GM19099 (cell line): ENCODE results near the gene PI4KB.

ENCODE experiments used
- POLR2A ChIP-seq: IDR thresholded peaks from 3 replicates; pipeline ENCODE4 v1.6.1; 2011; ENCODE audit warnings: low read depth; ENCODE audit not compliant: insufficient read length; ENCODE audit errors: extremely low read depth

PI4KB gene

DNA sequence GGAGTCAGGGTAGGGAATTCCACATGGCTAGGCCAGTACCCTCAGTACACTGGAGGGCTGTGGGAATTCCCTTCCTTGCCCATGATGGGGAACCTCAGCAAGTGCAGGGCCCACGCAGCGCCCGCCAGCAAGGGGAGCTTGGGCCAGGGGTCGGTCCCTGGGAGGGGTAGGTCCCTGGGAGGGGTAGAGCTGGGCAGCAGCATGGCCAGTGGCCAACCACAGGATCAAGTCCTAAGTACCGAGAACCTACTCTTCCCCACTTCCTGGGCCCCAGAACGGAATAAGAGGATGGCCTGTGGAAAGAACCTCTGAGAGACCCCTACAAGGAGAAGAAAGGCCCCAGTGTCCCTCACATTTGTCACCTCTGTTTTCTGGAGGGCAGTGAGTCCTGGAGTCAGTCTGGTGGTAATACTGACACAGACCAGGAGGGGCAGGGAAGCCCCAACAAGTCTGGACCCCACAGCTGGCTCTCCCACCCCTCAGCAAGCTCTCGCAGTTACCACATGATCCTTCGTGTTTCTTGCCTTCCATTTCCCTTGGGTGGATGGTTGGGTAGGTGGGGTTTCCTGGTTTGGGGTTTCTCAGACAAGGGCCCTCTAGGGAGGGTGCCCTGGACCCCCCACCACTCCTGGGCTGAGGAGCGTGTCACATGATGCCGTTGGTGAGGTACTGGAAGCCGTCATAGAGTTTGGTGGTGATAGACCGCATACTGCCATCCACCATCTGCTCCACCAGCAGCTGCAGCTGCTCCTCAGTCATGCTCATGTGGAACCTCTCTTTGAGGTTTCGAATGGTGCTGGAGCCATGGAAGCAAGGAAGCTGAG lies 34.8 kb downstream of the PI4KB start:
- TF ChIP-seq POLR2A: no peak

DNA sequence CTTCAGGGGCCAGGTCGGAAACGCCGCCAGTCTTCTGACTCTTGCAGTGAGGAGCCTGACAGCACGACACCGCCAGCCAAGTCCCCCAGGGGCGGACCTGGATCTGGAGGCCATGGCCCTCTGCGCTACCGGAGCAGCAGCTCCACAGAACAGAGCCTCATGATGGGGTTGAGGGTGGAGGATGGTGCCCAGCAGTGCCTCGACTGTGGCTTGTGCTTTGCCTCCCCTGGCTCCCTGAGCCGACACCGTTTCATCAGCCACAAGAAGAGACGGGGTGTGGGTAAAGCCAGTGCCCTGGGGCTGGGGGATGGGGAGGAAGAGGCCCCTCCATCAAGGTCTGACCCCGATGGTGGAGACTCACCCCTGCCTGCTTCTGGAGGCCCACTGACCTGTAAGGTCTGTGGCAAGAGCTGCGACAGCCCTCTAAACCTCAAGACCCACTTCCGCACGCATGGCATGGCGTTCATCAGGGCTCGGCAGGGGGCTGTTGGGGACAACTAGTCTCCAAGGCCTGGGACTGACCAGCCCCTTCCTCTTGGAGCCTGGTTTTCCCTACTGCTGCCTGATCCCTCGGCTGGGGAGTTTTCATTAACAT lies 36.4 kb downstream of the PI4KB start:
- peak; percentile 19 for TF ChIP-seq POLR2A

DNA sequence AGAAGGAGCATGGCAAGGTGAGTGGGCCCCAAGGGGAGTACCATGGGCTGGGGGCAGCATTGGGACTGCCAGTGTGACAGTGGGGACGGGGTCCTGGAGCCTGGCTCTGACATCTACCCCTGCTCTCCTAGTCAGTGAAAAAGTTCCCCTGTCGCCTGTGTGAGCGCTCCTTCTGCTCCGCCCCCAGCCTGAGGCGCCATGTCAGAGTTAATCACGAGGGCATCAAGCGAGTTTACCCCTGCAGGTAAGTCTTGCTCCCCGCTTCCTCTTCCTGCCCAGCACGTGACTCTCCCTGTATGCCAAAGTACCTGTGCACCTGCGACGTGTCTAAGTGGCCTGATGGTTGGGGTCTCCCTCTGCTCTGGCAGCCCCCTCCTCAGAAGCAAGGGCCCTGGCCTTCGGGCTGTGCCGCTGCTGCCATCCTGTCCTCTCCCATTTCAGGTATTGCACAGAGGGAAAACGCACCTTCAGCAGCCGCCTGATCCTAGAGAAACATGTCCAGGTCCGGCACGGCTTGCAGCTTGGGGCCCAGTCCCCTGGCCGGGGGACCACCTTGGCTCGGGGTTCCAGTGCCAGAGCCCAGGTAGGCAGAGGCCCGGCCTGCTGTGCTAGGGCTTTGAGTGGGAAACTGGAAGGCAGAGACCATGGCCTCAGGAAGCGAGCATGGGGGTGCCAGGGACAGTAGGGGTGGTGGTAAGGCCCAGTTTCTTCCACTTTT lies 37.1 kb downstream of the PI4KB start:
- no peak for TF ChIP-seq POLR2A

DNA sequence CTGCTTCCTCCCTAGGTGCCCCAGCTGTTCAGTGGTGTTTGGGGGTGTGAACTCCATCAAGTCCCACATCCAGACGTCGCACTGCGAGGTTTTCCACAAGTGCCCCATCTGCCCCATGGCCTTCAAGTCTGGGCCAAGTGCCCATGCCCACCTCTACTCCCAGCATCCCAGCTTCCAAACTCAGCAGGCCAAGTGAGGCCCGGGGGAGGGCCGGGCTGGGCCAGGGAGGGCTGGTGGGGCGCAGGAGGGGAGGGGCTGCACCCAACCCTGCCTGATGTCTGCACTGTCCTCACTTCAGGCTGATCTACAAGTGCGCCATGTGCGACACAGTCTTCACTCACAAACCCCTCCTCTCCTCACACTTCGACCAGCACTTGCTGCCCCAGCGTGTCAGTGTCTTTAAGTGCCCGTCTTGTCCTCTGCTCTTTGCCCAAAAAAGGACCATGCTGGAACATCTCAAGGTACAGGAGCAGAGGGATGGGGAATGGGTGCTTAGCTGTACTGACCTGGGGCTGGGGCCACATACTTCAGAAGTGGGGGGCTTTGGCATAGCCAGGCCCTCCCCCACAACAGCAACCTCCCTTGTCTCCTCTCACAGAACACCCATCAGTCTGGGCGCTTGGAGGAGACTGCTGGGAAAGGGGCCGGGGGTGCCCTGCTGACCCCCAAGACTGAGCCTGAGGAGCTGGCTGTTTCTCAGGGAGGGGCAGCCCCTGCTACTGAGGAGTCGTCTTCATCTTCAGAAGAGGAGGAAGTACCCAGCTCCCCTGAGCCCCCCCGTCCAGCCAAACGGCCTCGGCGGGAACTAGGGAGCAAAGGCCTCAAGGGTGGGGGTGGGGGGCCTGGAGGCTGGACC lies 37.9 kb downstream of the PI4KB start:
- no peak for TF ChIP-seq POLR2A

- TF ChIP-seq POLR2A: no peak
Observed at GRCh38 chr1:151288502-151288901, 38.7 kb downstream of the PI4KB start.

- no peak for TF ChIP-seq POLR2A
Observed at GRCh38 chr1:151287767-151288500, 39.3 kb downstream of the PI4KB start.

DNA sequence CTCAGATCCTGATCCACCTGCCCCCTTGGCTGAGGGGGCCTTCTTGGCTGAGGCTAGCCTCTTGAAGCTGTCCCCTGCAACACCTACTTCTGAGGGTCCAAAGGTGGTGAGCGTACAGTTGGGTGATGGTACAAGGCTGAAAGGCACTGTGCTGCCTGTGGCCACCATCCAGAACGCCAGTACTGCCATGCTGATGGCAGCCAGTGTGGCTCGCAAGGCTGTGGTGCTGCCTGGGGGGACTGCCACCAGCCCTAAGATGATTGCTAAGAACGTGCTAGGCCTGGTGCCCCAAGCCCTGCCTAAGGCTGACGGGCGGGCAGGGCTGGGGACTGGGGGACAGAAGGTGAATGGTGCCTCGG lies 39.9 kb downstream of the PI4KB start:
- no peak for TF ChIP-seq POLR2A

DNA sequence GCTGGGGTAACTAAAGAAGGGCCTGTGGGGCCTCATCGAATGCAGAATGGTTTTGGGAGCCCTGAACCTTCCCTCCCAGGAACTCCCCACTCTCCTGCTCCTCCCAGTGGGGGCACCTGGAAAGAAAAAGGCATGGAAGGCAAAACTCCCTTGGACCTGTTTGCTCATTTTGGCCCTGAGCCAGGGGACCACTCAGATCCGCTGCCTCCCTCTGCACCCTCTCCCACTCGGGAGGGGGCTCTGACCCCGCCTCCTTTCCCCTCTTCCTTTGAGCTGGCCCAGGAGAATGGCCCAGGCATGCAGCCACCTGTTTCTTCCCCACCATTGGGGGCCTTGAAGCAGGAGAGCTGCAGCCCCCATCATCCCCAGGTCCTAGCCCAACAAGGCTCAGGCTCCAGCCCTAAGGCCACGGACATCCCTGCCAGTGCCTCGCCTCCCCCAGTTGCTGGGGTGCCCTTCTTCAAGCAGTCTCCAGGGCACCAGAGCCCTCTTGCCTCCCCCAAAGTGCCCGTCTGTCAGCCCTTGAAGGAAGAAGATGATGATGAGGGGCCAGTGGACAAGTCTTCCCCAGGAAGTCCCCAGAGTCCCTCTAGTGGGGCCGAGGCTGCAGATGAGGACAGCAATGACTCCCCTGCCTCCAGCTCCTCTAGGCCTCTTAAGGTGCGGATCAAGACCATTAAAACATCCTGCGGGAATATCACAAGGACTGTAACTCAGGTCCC lies 40.4 kb downstream of the PI4KB start:
- no peak for TF ChIP-seq POLR2A

DNA sequence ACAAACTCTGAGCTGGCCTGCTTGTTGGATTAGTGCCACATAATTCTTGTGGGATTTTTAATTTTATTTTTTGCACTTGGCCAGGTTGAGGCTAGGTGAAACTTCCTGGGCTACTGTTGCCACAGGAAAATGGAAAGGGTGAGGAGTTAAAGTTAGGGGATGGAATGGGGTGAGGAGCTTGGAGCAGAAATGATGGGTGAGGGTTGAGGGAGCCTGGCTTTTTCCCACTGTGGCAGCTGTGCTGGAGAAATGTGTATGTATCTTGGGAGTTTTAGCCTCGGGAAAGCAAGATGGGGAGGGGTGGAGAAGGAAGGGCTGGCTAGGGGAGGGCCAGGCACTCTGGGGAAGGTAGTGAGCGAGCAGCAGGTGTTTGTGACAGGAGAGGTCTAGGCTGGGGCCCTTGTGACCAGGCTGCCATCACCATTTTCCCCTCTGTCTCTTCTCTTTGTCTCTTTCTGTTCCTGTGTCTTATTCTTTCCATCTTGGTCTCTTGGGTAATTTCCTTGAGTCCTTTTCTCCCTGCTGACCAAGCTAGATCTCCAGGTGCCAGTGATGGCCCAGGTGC lies 43.1 kb downstream of the PI4KB start:
- no peak for TF ChIP-seq POLR2A

DNA sequence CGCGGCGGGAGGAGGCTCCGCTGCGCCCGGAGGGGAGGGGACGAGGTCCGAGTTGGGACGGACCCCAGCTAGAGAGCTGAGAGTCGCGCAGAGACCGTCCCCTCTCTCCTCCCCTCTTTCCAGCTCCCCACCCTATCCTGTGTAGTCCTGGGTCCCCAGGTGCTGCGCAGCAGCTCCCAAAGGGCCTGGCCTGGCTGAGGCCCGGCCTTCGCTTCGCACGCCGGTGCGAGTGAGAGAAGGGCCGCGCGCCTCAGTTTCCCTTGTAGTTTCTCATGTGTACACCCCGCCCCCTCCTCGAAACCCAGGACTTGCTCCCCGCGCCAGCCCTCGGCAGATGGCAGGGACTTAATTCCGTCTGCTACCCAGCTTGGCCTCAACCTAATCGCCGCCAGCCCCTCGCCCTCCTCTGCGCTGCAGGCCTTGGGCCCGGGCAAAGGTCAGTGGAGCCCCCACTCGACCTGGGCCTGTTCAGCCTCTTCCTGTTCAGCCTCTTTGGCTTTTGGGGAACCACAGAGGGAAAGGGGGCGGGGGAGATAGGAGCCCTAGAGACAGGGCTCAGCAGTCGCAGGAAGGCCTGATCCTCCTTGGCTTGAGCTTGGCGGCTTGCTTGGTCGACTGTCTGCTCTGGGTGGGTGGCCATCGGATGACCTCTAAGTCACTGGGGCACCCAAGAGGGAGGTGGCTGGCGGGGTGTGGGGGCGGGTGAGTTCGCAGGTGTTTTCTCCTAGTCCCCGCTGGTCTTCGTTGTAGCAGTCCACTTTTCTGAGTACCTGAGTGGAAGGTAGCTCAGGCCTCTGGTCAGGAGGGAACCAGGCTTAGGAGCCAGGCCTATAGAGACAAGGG lies 44.1 kb downstream of the PI4KB start:
- no peak for TF ChIP-seq POLR2A

- TF ChIP-seq POLR2A: peak; percentile 71
Observed at GRCh38 chr1:151281969-151282882, 45.0 kb downstream of the PI4KB start, which contains the start of gene ZNF687. Gene ZNF687, plus strand, starts transcription at chr1:151282299. Its CDS starts 3,993 bp downstream, at chr1:151286292.
